Loucy (cell line): ENCODE measurements around the gene PLCB3.

ENCODE experiments used
- H2AFZ ChIP-seq: fragments of 200-600 bp; sonication (generic); 2 replicates; pipeline ENCODE4 v1.6.0; 2016; ENCODE audit warnings: antibody characterized with exemption, mild to moderate bottlenecking, low read length, moderate library complexity
- H3F3A ChIP-seq: fragments of 200-600 bp; 2 replicates; pipeline ENCODE4 v1.6.0; 2016; ENCODE audit warnings: antibody characterized with exemption, low read depth, mild to moderate bottlenecking
- H3K27me3 ChIP-seq: fragments of 200-600 bp; sonication (generic); 2 replicates; pipeline ENCODE4 v1.6.1; 2014; ENCODE audit warnings: low read length, mild to moderate bottlenecking; ENCODE audit not compliant: insufficient read depth, poor library complexity, severe bottlenecking
- H3K36me3 ChIP-seq: fragments of 200-600 bp; sonication (generic); 2 replicates; pipeline ENCODE4 v1.6.1; 2016; ENCODE audit warnings: low read length; ENCODE audit not compliant: insufficient read depth
- H3K4me1 ChIP-seq: fragments of 200-600 bp; sonication (generic); 2 replicates; pipeline ENCODE4 v1.5.1; 2014; ENCODE audit warnings: low read length, mild to moderate bottlenecking; ENCODE audit not compliant: insufficient read depth, poor library complexity, severe bottlenecking
- H3K4me2 ChIP-seq: fragments of 200-600 bp; sonication (generic); 2 replicates; pipeline ENCODE4 v1.6.0; 2014; ENCODE audit warnings: antibody characterized with exemption, low read length, low read depth, mild to moderate bottlenecking; ENCODE audit not compliant: poor library complexity, severe bottlenecking
- H3K4me3 ChIP-seq: fragments of 200-600 bp; sonication (generic); 2 replicates; pipeline ENCODE4 v1.5.1; 2014; ENCODE audit warnings: low read length, mild to moderate bottlenecking, mixed read lengths; ENCODE audit not compliant: poor library complexity, severe bottlenecking
- H3K79me2 ChIP-seq: fragments of 200-600 bp; sonication (generic); 2 replicates; pipeline ENCODE4 v1.6.1; 2014; ENCODE audit warnings: low read length; ENCODE audit not compliant: insufficient read depth
- H3K9ac ChIP-seq: fragments of 200-600 bp; sonication (generic); 2 replicates; pipeline ENCODE4 v1.6.0; 2014; ENCODE audit warnings: mild to moderate bottlenecking, low read depth, low read length, moderate library complexity; ENCODE audit not compliant: poor library complexity, severe bottlenecking
- H3K9me2 ChIP-seq: fragments of 200-600 bp; sonication (generic); replicated peaks from 2 replicates; pipeline ENCODE4 v1.6.1; 2016; ENCODE audit warnings: low read depth, low read length, mixed read lengths
- H3K9me3 ChIP-seq: fragments of 200-600 bp; sonication (generic); 2 replicates; pipeline ENCODE4 v1.6.1; 2014; ENCODE audit warnings: mild to moderate bottlenecking, antibody characterized with exemption, low read length, low read depth; ENCODE audit not compliant: insufficient read depth
- H4K20me1 ChIP-seq: fragments of 200-600 bp; sonication (generic); 2 replicates; pipeline ENCODE4 v1.6.0; 2014; ENCODE audit warnings: antibody characterized with exemption, low read length, mild to moderate bottlenecking; ENCODE audit not compliant: insufficient read depth, poor library complexity, severe bottlenecking
- CTCF ChIP-seq: fragments of 200-600 bp; sonication (generic); conservative IDR thresholded peaks from 2 replicates; pipeline ENCODE4 v1.5.1; 2014; ENCODE audit warnings: mild to moderate bottlenecking, antibody characterized with exemption, low read length
- EZH2phosphoT487 ChIP-seq: fragments of 200-600 bp; IDR thresholded peaks from 2 replicates; pipeline ENCODE4 v1.6.1; 2018; ENCODE audit warnings: antibody characterized with exemption, mild to moderate bottlenecking, moderate library complexity, borderline replicate concordance

PLCB3 gene

GRCh38 chr11:64226507-64227051, 24.8 kb upstream of the PLCB3 start:
- peak overlapping the region; percentile 98 for H3K9ac ChIP-seq
- peak overlapping the region; percentile 100 for H3K4me2 ChIP-seq
- H3K27me3 ChIP-seq = no peaks in the 10 kb centered on the region
- H3K4me3 ChIP-seq = peak overlapping the region; percentile 82
- peaks cover 27% of the 10 kb centered on the region for H4K20me1 ChIP-seq
- no peaks in the 10 kb centered on the region for H3F3A ChIP-seq
- peak overlapping the region; percentile 72 for H2AFZ ChIP-seq
- H3K79me2 ChIP-seq = peaks cover 40% of the 10 kb centered on the region
- peaks cover 23% of the 10 kb centered on the region for H3K4me1 ChIP-seq
- H3K9me2 ChIP-seq = no peaks in the 10 kb centered on the region
- H3K9me3 ChIP-seq = no peaks in the 10 kb centered on the region
- TF ChIP-seq EZH2phosphoT487 (no peak), CTCF (no peak)
- H3K36me3 ChIP-seq = peaks cover 8% of the 10 kb centered on the region; the same call in 1 of the 2 replicates

DNA sequence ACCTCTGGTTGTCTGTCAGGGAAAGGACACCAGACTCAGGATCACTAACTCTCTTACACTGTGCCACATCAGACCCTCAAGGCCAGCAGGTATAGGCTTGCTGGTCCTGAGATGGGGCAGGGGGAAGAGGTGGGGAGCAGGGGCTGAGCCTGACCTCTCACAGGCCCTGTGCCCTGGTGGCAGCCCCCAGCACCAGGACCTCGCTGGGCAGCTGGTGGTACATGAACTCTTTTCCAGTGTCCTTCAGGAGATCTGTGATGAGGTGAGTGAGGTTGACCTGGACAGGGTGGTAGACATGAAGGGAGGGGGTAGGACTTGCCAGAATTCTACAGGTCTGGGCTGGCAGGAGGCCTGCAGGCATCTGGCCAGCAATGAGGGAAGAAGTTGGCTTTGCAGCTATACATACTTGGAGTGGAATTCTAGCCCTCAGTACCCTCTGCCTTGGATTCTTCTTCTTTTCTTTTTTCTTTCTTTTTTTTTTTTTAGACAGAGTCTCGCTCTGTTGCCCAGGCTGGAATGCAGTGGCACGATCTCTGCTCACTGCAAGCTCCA, 23.8 kb upstream of the PLCB3 start:
- peaks cover 8% of the 10 kb centered on the region; the same call in 1 of the 2 replicates for H3K36me3 ChIP-seq
- H3K4me3 ChIP-seq = peak overlapping the region; percentile 82
- no peaks in the 10 kb centered on the region for H3K9me2 ChIP-seq
- H3K27me3 ChIP-seq = no peaks in the 10 kb centered on the region
- no peaks in the 10 kb centered on the region for H3K9me3 ChIP-seq
- no peaks in the 10 kb centered on the region for H3F3A ChIP-seq
- peaks cover 42% of the 10 kb centered on the region for H3K79me2 ChIP-seq
- TF ChIP-seq CTCF (no peak), EZH2phosphoT487 (no peak)
- H3K9ac ChIP-seq = peak overlapping the region; percentile 98
- H3K4me1 ChIP-seq = peaks cover 27% of the 10 kb centered on the region
- H2AFZ ChIP-seq = no peak overlapping the region
- H4K20me1 ChIP-seq = peaks cover 27% of the 10 kb centered on the region
- peak overlapping the region; percentile 100 for H3K4me2 ChIP-seq

DNA sequence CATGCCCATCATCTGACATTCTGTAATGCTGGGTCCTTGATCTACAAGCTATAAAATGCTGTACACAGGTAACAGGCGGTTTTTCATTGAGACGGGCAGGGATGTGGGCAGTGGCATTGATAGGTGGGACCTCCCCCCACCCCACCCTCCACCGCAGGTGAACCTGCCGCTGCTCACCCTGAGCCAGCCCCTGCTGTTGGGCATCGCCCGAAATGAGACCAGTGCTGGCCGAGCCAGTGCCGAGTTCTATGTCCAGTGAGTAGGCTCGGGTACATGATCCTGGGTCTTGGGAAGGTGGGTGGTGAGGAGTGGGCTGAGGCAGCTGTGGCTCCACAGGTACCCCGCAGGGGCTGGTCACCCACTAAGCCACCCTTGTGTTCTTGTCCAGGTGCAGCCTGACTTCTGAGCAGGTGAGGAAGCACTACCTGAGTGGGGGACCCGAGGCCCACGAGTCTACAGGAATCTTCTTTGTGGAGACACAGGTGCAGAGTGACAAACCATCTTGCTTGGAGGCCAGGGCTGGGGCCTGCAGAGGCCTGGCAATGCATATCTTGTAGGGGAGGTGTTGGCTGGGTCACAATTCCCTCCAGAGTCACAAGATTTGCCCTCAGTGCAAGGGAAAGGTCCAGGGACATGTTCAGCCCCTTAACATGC, 22.1 kb upstream of the PLCB3 start:
- H3K36me3 ChIP-seq = no peaks in the 10 kb centered on the region
- peak overlapping the region; percentile 80 for H3K9ac ChIP-seq
- no peaks in the 10 kb centered on the region for H3K27me3 ChIP-seq
- H3K4me1 ChIP-seq = peaks cover 27% of the 10 kb centered on the region
- H3K9me3 ChIP-seq = no peaks in the 10 kb centered on the region
- TF ChIP-seq CTCF (no peak), EZH2phosphoT487 (no peak)
- no peak overlapping the region for H3K4me3 ChIP-seq
- peaks cover 6% of the 10 kb centered on the region; the same call in 1 of the 2 replicates for H3F3A ChIP-seq
- H3K4me2 ChIP-seq = peak overlapping the region; percentile 81
- H2AFZ ChIP-seq = no peak overlapping the region
- peaks cover 33% of the 10 kb centered on the region for H4K20me1 ChIP-seq
- no peaks in the 10 kb centered on the region for H3K9me2 ChIP-seq
- peaks cover 42% of the 10 kb centered on the region for H3K79me2 ChIP-seq
